H7 (cell line): ENCODE results near the gene NMNAT3. TPM values are rescaled to one million over a fixed set of nuclear protein-coding genes. Genes with fewer than 3 reads are reported as not detected.
A peak's percentile ranks its signal among the peaks of the same experiment; 100 is the strongest.

ENCODE experiments used
- DNase-seq: peaks from one replicate; pipeline ENCODE4 v3.0.0; 2012
- H3K27me3 ChIP-seq: 2 replicates; pipeline ENCODE4 v1.6.0; 2011; ENCODE audit warnings: mild to moderate bottlenecking, low read length; ENCODE audit not compliant: control insufficient read depth, insufficient read depth
- H3K36me3 ChIP-seq: replicated peaks from 2 replicates; pipeline ENCODE4 v1.5.1; 2011; ENCODE audit warnings: low read length; ENCODE audit not compliant: control insufficient read depth, insufficient read depth
- H3K4me3 ChIP-seq: 2 replicates; pipeline ENCODE4 v1.5.1; 2011; ENCODE audit warnings: low read depth, mild to moderate bottlenecking, control low read depth, low read length, moderate library complexity; ENCODE audit not compliant: insufficient read depth
- total RNA-seq: library from RNA; depleted of rRNA; stranded (reverse); fragments of >200 nt; shearing (Covaris generic); gene quantifications from 2 replicates; pipeline ENCODE4 v1.2.3, GENCODE V29; 2014

NMNAT3 gene
- total RNA-seq, 1 experiment from 2014 or later = 4.7 TPM

DNA sequence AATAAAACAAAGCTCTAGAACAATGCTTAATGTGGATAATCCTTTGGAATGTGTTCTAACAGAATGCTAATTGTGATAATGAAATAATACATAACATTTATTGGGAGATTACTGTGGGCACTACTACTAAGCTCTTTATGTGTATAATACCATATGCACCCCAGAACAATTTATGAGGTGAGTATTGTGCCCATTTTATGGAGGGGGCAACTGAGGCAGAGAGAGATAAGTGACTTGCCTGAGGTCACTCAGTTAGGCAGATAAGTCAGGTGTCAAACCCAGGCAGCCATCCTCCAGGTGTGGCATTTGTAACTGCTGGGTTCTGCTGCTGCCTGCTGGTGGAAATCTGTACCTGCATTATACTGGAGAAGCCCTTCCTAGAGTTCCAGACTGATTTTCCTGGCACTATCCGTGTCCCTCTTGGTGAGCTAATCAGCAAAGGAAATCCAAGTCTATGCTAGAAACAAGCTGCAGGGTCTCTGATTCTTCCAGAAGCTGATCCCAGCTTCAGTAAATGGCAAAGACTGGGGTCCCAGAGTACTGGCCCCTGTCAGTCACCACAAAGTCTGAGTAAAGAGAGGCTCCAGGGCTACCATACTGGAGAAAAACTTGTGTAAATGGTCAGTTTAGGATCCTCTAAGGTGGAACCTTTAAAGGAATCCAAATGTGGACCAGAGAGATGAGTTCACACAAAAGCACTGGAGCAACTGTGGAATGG is 115.7 kb downstream of the NMNAT3 start:
- no peak overlapping the region for H3K4me3 ChIP-seq
- no peaks in the 10 kb centered on the region for H3K36me3 ChIP-seq
- H3K27me3 ChIP-seq = no peaks in the 10 kb centered on the region
- peak; percentile 73 for DNase-seq

DNA sequence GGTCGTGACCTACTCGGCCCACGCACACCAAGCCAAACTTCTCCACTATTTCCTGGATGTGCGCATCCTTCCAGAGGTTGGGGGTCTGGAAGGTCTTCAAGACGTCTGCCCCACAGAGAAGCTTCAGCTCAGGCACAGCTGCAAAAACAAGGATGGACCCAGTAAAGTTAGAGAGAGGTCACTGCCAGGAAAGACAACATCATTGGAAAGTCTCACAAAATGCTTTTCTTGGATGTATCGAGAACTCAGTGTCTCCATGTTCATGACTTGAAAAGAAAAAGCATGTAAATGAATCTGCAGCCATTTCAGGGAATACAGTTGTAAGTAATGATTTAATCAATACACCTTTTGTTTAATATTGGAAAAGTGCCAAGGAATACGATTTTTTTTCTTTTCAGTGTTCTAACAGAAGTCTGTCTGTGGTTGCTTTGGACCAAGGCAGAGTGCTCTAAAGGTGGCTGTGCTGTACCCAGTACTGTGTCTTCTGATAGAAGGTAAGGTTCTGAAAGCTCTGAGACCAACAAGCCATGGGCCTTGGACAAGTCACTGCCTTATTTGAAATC is 116.4 kb downstream of the NMNAT3 start:
- no peaks in the 10 kb centered on the region for H3K27me3 ChIP-seq
- no peak for DNase-seq
- H3K36me3 ChIP-seq = no peaks in the 10 kb centered on the region
- no peak overlapping the region for H3K4me3 ChIP-seq

DNA sequence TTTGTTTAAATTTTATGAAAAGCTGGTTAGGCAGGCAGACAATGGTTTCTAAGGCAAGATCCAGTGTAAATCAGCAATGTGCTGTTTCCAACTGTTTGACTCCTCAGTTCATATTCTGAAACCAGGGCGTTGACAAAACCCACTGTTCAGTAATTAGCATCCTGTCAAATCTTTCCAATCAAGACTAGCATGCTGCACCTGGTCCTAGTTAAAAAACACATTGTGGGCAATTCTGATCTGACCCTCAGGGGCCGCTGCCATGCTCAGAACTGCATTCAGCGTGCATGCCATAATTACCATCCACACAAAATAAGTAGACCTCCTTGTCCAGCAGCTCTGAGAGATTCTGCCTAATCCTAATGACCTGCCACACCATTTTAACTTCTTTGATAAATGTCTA is 117.4 kb downstream of the NMNAT3 start:
- DNase-seq = no peak
- Histone ChIP-seq H3K36me3 (no peaks in the 10 kb centered on the region), H3K27me3 (no peaks in the 10 kb centered on the region), H3K4me3 (no peak overlapping the region)

GRCh38 chr3:139559541-139559940 is 118.2 kb downstream of the NMNAT3 start:
- no peaks in the 10 kb centered on the region for H3K27me3 ChIP-seq
- no peak overlapping the region for H3K4me3 ChIP-seq
- no peaks in the 10 kb centered on the region for H3K36me3 ChIP-seq
- no peak for DNase-seq

- Histone ChIP-seq H3K27me3 (no peaks in the 10 kb centered on the region; the same call in 1 of the 2 replicates), H3K4me3 (no peak overlapping the region), H3K36me3 (no peaks in the 10 kb centered on the region)
- no peak for DNase-seq
These were observed 119.2 kb downstream of the NMNAT3 start for GRCh38 chr3:139558351-139559266.

GRCh38 chr3:139557041-139557440 is 120.7 kb downstream of the NMNAT3 start:
- Histone ChIP-seq H3K4me3 (no peak overlapping the region), H3K36me3 (no peaks in the 10 kb centered on the region), H3K27me3 (no peaks in the 10 kb centered on the region; the same call in 1 of the 2 replicates)
- no peak for DNase-seq

GRCh38 chr3:139555249-139555648 is 122.5 kb downstream of the NMNAT3 start:
- Histone ChIP-seq H3K36me3 (no peaks in the 10 kb centered on the region), H3K4me3 (no peak overlapping the region), H3K27me3 (no peaks in the 10 kb centered on the region; the same call in 1 of the 2 replicates)
- DNase-seq = no peak

DNA sequence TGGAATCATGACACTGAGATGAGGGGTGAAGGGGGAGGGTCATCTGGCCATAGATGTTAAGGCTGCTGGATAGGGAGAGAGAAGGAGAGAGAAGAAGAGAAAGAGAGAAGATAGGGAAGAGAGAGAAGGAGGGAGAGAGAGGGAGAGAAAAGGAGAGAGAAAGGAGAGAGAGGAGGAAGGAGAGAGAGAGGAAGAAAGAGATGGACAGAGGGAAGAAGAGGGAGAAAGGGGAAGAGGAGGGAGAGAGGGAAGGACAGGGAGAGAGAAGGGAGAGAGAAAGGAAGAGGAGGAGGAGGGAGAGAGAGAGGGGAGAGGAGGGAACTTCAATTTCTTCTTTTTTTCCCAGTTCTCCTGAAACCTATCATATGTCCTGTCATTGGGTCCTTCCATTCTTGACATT is 123.1 kb downstream of the NMNAT3 start:
- Histone ChIP-seq H3K36me3 (no peaks in the 10 kb centered on the region), H3K27me3 (no peaks in the 10 kb centered on the region; the same call in 1 of the 2 replicates), H3K4me3 (no peak overlapping the region)
- DNase-seq = no peak

DNA sequence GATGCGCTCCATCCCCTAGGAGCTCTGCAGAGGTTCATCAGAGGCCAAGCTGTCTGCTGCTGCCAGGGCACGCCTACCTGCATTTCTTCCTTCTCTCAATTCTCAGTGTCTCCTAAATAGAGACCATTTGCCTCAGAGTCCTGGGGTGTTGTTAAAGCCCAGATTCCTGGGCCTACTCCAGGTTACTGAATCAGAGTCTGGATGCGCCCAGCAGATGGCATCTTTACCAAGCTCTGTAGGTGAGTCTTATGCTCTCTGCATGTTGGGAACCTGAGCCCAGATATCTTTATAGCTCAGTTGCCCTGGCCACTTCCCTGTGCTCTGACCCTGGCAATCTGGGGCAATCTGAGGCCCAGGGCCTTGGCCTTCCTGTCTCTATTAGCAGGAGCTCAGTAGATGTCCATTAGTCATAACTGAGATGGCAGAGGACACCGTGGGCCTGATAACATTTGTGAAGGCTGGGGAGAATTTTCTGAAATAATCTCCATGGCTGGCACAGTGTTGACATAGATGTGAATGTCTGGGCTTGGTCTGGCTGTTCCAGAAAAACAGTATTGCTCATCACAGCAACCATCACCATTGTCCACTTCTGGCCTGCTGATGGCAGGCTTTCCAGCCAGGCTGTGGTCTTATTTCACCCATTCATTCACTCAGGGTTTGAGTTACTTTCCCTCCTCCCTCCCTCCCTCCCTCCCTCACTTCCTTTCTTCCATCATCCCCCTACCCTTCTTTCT is 125.0 kb downstream of the NMNAT3 start:
- Histone ChIP-seq H3K4me3 (no peak overlapping the region), H3K27me3 (no peaks in the 10 kb centered on the region; the same call in 1 of the 2 replicates), H3K36me3 (no peaks in the 10 kb centered on the region)
- DNase-seq = no peak

GRCh38 chr3:139548801-139549200 is 129.0 kb downstream of the NMNAT3 start:
- H3K36me3 ChIP-seq = no peaks in the 10 kb centered on the region
- H3K27me3 ChIP-seq = no peaks in the 10 kb centered on the region
- H3K4me3 ChIP-seq = no peak overlapping the region
- DNase-seq = no peak

- DNase-seq = no peak
- Histone ChIP-seq H3K4me3 (no peak overlapping the region), H3K27me3 (no peaks in the 10 kb centered on the region), H3K36me3 (no peaks in the 10 kb centered on the region)
These were observed 130.1 kb downstream of the NMNAT3 start for GRCh38 chr3:139547666-139548065.

DNA sequence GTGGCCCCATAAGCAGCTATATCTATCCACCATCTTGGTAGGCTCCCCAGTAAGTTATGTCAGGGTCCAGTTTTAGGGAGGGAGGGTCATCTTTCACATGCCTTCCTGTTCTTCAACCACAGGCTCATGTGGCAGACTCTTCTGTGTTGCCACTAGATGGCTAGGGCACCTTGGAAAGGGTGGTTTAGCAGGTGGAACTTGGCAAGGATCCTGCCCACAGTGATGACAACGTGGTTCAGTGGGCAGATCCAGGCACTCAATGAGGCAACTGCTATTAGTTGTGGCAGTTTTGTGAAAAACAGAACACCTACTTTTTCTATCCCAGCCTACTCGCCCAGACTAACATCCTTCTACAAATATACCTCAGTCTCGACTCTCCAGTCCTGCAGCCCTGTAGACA is 131.0 kb downstream of the NMNAT3 start:
- DNase-seq = no peak

DNA sequence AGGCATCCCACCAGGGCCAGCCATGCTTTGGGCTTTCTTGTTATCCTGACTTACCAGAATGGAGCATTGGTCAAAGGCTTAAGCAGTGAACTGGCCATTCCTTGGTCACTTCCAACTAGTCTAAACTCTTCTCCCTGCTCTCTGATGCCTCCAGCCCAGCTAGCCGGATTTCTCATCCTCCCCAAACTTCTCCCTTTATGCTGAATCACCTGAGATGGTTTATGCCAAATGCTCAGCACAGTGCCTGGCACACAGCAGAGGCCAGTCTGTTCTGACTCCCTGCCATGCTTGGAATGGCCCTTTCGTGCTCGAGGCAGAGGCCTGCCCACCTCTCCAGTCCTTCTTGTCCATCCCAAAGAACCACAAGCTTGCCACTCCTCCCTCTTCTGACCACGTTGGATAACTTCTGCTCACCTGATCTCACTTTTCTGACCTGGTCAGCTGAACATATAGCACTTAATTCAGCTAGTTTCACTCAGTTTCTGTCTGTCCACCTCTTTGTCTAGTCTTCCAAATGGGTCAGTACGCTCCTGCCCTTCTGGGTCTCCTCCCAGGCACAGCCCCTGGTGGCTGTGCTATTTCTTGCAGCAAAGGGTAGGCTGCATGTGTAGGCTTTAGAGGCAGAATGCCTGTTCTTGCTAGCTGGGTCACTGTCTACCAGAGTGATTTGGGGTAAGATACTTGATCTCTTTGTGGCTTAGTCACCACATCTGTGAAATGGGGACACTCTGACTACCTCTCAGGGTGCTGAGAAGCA is 136.1 kb downstream of the NMNAT3 start:
- Histone ChIP-seq H3K36me3 (no peaks in the 10 kb centered on the region), H3K4me3 (no peak overlapping the region), H3K27me3 (peaks cover 12% of the 10 kb centered on the region; the same call in 1 of the 2 replicates)
- DNase-seq = peak; percentile 57

More for the DNA sequence above, 131.0 kb downstream of the NMNAT3 start:
- H3K27me3 ChIP-seq = no peaks in the 10 kb centered on the region; the same call in 1 of the 2 replicates
- H3K36me3 ChIP-seq = no peaks in the 10 kb centered on the region
- H3K4me3 ChIP-seq = no peak overlapping the region
